ENCODE measurements around the gene CHN1.

DNA sequence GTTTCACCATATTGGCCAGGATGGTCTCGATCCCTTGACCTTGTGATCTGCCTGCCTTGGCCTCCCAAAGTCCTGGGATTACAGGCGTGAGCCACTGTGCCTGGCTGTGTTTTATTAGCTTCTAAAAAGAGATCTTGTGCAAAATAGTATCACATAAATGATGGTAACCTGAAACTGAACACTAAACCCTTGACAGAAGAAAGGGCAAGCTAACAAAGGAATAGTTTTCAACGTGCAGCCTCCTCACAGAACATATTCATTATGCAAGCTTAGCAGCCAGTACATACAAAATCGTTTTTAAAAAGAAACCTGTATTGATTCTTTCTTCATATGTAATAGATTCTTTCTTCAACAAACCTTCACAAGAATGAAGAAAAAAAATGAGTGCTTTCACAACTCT is 20.6 kb downstream of the CHN1 start:
- TF ChIP-seq POLR2A (IDR thresholded peaks at IDR 0.05) (no peak), CTCF (IDR thresholded peaks at IDR 0.05) (no peak)
